NCI-H748 (cell line): ENCODE measurements around the gene MACROD2.

Experiments used
- DNase-seq: peaks from one replicate; lab custom pipeline; 2025; ENCODE audit not compliant: unreplicated experiment; lab: John Stamatoyannopoulos, UW

The MACROD2 gene

GRCh38 chr20:14838663-14839628 lies 843.6 kb downstream of the MACROD2 start:
- peak; percentile 83 for DNase-seq

- no peak for DNase-seq
Observed at GRCh38 chr20:14845199-14846160, 850.2 kb downstream of the MACROD2 start.

GRCh38 chr20:14848806-14849205 lies 853.5 kb downstream of the MACROD2 start:
- no peak for DNase-seq

- DNase-seq, result peak; percentile 20
Observed at GRCh38 chr20:14853079-14853478, 857.8 kb downstream of the MACROD2 start.

DNA sequence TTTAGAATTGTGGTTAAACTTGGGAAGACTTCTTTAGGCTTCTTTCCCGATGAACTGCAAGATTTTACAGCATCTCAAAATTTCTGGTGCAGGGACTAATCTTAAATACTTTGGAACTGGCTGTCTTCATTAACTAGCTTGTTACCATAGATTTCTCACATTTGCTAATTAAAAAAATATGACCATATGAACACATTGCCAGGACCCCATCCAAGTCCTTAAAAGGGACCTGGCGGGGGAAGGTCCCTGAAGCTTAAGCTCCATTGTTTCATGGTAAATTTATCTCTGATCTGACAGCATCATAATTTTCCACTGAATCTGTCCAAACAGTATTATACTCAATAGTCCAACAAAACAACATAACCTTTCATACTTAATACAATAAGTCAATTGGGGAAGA lies 859.9 kb downstream of the MACROD2 start:
- no peak for DNase-seq

DNA sequence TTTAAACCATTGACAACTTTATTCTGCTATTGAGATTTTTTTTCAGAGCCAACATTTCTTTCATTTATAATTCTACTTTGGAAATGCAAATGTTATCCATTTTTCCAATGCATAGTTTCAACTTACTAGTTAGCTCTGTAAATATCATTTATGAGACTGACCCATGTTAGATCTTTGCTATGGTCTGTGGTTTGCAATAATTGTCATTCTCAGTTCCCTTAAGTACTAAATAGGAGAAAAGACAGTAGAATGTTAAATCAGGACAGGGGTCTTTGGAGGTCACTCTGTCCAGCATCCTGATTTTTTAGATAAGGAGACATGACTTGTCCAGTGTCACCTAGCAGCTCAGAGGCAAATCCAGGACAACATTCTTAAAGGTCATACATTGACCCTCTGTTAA lies 864.3 kb downstream of the MACROD2 start:
- no peak for DNase-seq

- peak; percentile 99 for DNase-seq
Observed at GRCh38 chr20:14860410-14860814, 865.1 kb downstream of the MACROD2 start.

DNA sequence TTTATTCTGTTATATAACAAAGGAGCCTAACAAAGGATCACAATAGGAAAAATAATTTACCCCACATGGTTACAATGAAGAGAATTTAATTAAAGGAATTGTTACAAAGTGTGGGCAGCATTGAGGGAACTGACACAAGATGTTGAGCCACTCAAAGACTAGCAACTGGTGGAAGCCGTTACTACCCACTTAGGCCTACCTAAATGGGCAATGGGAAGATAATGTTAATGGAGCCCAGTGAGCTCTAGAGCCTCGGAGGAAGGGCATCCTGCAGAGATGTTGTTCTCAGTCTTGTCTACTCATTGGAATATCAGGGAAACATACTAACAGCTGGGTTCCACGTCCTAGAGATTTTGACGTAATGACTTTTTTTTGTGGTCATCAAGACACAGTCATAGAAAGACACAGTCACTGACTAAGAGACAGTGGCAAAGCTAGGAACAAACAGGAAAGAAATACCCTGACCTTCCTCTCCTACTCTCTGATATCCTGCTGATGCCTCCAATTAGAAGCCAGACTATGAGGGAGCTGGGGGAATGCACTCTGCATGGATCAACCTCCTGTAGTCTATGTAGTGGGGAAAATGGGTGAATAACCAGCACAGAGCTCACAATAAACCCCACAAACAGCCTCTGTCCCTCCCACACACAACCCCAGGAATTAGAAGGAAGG lies 865.8 kb downstream of the MACROD2 start:
- DNase-seq, result peak; percentile 66

DNA sequence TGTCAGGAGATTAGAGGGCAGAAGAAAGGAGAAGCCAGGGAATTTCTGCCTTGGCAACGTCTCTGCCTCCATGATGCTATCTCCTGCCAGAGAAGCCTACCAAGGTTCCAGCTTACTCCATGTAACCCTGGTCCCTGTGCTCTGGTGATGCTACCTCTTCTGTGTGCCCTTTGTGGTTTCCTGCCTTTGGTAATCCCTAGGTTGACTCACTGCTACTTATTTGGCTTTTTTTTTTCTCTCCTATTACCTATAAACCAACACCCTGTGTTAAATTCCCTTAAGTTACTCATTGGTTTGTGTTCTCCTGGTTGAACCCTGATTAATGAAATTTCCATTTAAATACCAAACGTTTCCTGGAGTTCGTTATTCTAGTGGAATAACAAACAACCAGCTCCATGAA lies 869.9 kb downstream of the MACROD2 start:
- no peak for DNase-seq

GRCh38 chr20:14865731-14866130 lies 870.4 kb downstream of the MACROD2 start:
- DNase-seq, result no peak

DNA sequence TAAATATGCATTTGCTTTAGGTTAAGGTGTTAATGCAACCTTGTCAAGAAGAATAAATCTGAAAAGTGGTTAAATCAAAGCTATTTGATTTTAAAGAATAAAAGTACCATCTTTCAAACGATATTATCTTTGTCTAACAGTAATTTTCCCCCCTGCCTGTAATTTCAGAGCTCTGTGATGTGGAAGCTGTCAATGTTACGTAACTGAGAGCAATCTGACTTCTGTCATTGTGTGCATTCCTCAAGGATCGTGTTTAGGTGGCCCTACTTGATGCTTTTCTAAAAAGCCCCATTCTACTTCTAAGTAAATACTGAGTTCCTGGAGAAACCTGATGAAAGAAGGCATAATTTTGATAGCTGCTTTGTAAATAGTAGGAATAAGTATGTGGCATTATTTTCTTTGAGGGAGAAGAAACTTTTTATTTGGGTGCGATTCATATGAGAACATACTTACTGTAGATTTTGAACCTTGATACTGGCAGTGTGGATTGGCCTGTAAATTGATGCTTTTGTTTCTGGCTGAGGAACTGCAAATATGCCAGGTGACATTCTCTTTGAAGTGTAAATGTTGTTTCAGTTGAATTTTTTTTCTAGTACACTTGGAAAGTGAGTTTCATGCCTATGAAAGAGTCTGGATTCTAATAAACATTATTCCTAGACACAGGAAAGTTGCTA lies 871.7 kb downstream of the MACROD2 start:
- DNase-seq, result no peak

- DNase-seq, result no peak
Observed at GRCh38 chr20:14877301-14878028, 882.1 kb downstream of the MACROD2 start.

DNA sequence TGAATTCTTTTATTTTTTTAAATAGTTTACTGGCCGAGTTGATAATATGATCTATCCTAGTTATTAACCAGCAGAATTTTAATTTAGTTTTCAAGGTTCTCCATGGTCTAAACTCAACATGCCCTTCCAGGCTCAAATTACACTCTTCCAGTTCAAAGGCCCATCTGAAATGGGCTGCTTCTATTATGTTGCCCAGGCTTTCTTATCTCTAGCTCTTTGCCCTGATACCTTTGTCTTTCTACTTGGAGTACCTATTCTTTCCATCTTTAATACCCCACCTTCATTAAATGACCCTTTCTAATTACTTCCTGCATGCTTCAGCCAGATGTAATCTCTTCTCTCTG lies 883.3 kb downstream of the MACROD2 start:
- DNase-seq, result peak; percentile 76

- peak; percentile 52 for DNase-seq
Observed at GRCh38 chr20:14879020-14879697, 883.8 kb downstream of the MACROD2 start.

- no peak for DNase-seq
Observed at GRCh38 chr20:14879839-14880238, 884.5 kb downstream of the MACROD2 start.

DNA sequence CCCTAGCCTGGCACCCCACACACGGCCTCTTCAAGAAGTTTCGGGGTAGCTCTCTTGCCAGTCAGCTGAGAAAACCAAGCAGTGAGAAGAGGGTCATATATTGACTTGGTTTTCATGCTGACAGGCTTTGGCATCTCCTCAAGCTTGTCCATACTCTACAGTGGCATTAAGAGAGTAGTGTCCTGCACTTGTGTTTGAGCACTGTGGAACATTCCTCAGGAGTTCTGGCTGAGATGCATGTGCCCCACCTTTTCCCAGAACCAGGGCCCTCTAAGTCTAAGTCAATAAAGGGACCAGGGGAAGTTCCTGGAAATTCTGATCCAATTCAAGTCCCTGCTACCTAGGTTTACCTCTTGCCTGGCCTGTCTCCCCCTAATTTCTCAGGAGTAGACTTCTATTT lies 886.2 kb downstream of the MACROD2 start:
- DNase-seq, result no peak

DNA sequence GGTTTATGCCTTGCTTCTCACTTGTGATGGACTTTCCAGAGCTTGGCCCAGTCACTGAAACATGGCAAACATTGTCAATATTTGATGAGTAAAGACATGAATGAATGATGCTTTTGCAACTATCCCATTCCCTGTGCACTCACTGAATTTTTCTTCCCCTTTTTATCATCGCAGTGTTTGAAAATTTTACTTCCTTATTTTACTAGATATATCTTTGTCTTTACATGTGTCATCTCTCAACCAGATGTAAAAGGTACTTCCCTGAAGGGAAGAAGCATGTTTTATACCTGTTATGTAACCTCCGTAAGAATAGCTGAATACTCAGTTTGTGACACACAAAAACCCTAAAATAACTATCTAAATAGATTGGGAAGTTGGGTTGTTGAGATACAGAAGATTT lies 886.8 kb downstream of the MACROD2 start:
- no peak for DNase-seq

DNA sequence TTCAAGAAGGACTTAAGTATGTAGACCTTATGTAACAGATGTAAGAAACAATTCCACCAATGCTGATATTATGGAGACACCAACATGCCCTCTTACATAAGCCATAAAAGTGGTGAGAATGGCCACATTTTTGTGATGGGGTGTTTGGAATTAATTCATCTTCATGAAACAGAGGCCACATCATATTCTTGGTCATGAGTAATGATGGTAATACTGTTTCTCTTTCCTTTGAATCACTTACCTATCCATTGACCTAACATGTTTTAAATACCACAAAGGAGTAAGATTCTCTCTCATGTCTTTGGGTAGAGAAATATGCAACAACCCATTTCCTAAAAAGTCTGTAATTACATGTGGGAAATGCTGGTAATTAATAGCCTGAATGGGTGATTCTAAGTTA lies 887.5 kb downstream of the MACROD2 start:
- DNase-seq, result no peak

DNA sequence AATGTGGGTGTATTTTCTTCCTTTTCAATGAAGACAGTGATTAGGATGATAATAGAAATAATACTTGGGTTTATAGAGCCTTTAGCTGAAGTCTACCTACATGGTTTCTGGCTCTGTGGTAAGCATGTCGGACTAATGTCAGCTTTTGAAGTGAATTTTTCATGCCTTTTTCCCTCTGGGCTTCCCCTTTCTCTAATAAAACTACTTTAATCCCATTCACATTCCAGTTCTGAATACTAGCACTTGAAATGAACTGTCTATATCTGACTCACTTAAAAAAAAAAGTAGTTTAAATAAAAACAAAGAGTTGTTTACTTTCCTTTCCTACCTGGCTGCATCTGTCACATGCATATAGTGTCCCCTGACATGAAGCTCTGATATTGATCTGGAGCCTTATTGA lies 888.0 kb downstream of the MACROD2 start:
- no peak for DNase-seq
